H1 (cell line): Measurements from ENCODE around the gene FGD4. TPM values are rescaled to one million over a fixed set of nuclear protein-coding genes. Genes with fewer than 3 reads are reported as not detected.
A peak's percentile ranks its signal among the peaks of the same experiment; 100 is the strongest.

Experiments used
- CTCF ChIA-PET: fragments of 300-600 bp; sonication (Branson Sonifier 250); formaldehyde crosslinking; loops from one replicate; lab custom pipeline; 2021; ENCODE audit not compliant: partially characterized antibody; lab: Charles Lee
- POLR2A ChIA-PET: fragments of 300-600 bp; sonication (Branson Sonifier 250); formaldehyde crosslinking; loops from one replicate; lab custom pipeline; 2021; ENCODE audit warnings: inconsistent platforms; ENCODE audit not compliant: partially characterized antibody; lab: Charles Lee
- DNase-seq, 2 experiments: peaks; one replicate each; pipeline versions ENCODE4 v3.0.0 to v3.0.0-alpha.2; 2010 to 2022; ENCODE audit warnings: low spot score in 2 of 2, low read depth in 1 of 2, mixed read lengths in 1 of 2
- FAIRE-seq: peaks from 2 replicates; lab custom pipeline; 2011; peaks lifted over from hg19 to GRCh38; lab: Jason Lieb, UNC
- H2AFZ ChIP-seq: 2 replicates; pipeline ENCODE4 v1.8.1; 2012; ENCODE audit warnings: low read length, inconsistent platforms
- H2AK5ac ChIP-seq: 2 replicates; pipeline ENCODE4 v1.6.1; 2013; ENCODE audit warnings: low read depth, low read length
- H2BK120ac ChIP-seq: replicated peaks from 2 replicates; pipeline ENCODE3; 2013; ENCODE audit warnings: low read depth, low read length, inconsistent platforms
- H2BK12ac ChIP-seq: 2 replicates; pipeline ENCODE4 v1.6.1; 2013; ENCODE audit warnings: low read depth, low read length
- H2BK15ac ChIP-seq: 2 replicates; pipeline ENCODE4 v1.6.1; 2013; ENCODE audit warnings: low read length
- H2BK20ac ChIP-seq: 2 replicates; pipeline ENCODE4 v1.6.1; 2013; ENCODE audit warnings: low read length
- H2BK5ac ChIP-seq: 2 replicates; pipeline ENCODE4 v1.6.1; 2013; ENCODE audit warnings: low read depth, low read length
- H3K14ac ChIP-seq: 2 replicates; pipeline ENCODE4 v1.6.1; 2013; ENCODE audit warnings: inconsistent platforms; ENCODE audit not compliant: insufficient read length
- H3K18ac ChIP-seq: 2 replicates; pipeline ENCODE4 v1.6.1; 2013; ENCODE audit warnings: low read length; ENCODE audit errors: extremely low read depth
- H3K23ac ChIP-seq: 2 replicates; pipeline ENCODE4 v1.6.1; 2013; ENCODE audit warnings: inconsistent platforms; ENCODE audit not compliant: insufficient read length
- H3K23me2 ChIP-seq: 2 replicates; pipeline ENCODE4 v1.6.1; 2013; ENCODE audit warnings: low read depth, low read length
- H3K27ac ChIP-seq: 2 replicates; pipeline ENCODE4 v1.6.1; 2011; ENCODE audit warnings: low read depth, low read length, inconsistent platforms
- H3K27me3 ChIP-seq, 4 experiments: replicated peaks in 1 of 4; 1 replicate in 1 of 4; 2 replicates in 3 of 4; pipeline versions ENCODE4 v1.6.1 to v1.8.1; 2011 to 2013; ENCODE audit warnings: low read length in 3 of 4, mild to moderate bottlenecking in 3 of 4, inconsistent platforms in 2 of 4, mixed read lengths in 2 of 4, moderate library complexity in 1 of 4; ENCODE audit not compliant: control insufficient read depth in 3 of 4, insufficient read depth in 3 of 4; ENCODE audit errors: extremely low read depth in 1 of 4
- H3K36me3 ChIP-seq, 4 experiments: 2 replicates each; pipeline versions ENCODE4 v1.6.1 to v1.8.1; 2011 to 2013; ENCODE audit warnings: mild to moderate bottlenecking in 4 of 4, low read length in 3 of 4, moderate library complexity in 2 of 4, control low read depth in 1 of 4, inconsistent platforms in 1 of 4; ENCODE audit not compliant: insufficient read depth in 4 of 4, control insufficient read depth in 2 of 4
- H3K4ac ChIP-seq: replicated peaks from 2 replicates; pipeline ENCODE3; 2013; ENCODE audit warnings: low read length, low read depth, mixed read lengths, inconsistent platforms; ENCODE audit not compliant: insufficient read length
- H3K4me1 ChIP-seq, 4 experiments: replicated peaks in 1 of 4; 1 replicate in 1 of 4; 2 replicates in 3 of 4; pipeline versions ENCODE4 v1.6.1 to v1.8.1; 2011 to 2013; ENCODE audit warnings: low read length in 3 of 4, inconsistent platforms in 2 of 4, mixed read lengths in 1 of 4; ENCODE audit not compliant: insufficient read depth in 4 of 4, control insufficient read depth in 3 of 4
- H3K4me2 ChIP-seq, 2 experiments: 2 replicates each; pipeline versions ENCODE4 v1.6.1 to v1.8.1; 2011 to 2013; ENCODE audit warnings: low read depth in 2 of 2, low read length in 2 of 2, control low read depth in 1 of 2, inconsistent platforms in 1 of 2, mild to moderate bottlenecking in 1 of 2; ENCODE audit not compliant: insufficient read depth in 1 of 2
- H3K4me3 ChIP-seq, 4 experiments: fragments of 200-600, 300-600 bp in 1 of 4; sonication (generic), shearing (Covaris generic), sonication (Bioruptor Twin) in 1 of 4; 2 replicates each; pipeline versions ENCODE4 v1.5.1 to v1.8.1; 2011 to 2016; ENCODE audit warnings: low read length in 4 of 4, low read depth in 3 of 4, control low read depth in 2 of 4, inconsistent platforms in 2 of 4, mild to moderate bottlenecking in 2 of 4, mixed read lengths in 1 of 4, moderate library complexity in 1 of 4; ENCODE audit not compliant: insufficient read depth in 2 of 4; ENCODE audit errors: extremely low read depth in 1 of 4
- H3K56ac ChIP-seq: replicated peaks from 2 replicates; pipeline ENCODE3; 2013; ENCODE audit warnings: low read depth, mild to moderate bottlenecking, mixed read lengths, low read length, inconsistent platforms; ENCODE audit not compliant: insufficient read length
- H3K79me1 ChIP-seq: 2 replicates; pipeline ENCODE4 v1.6.1; 2013; ENCODE audit warnings: low read depth, low read length, control low read depth
- H3K79me2 ChIP-seq, 2 experiments: 2 replicates each; pipeline versions ENCODE4 v1.6.1 to v1.8.1; 2012 to 2013; ENCODE audit warnings: low read length in 2 of 2, mild to moderate bottlenecking in 2 of 2, inconsistent platforms in 1 of 2; ENCODE audit not compliant: insufficient read depth in 2 of 2, control insufficient read depth in 1 of 2
- H3K9ac ChIP-seq, 4 experiments: replicated peaks in 1 of 4; 1 replicate in 1 of 4; 2 replicates in 3 of 4; pipeline versions ENCODE4 v1.6.1 to v1.8.1; 2011 to 2013; ENCODE audit warnings: low read depth in 3 of 4, low read length in 3 of 4, control low read depth in 2 of 4, mild to moderate bottlenecking in 2 of 4, moderate library complexity in 2 of 4, inconsistent platforms in 1 of 4; ENCODE audit errors: extremely low read depth in 1 of 4
- H3K9me3 ChIP-seq, 2 experiments: 2 replicates each; pipeline versions ENCODE4 v1.6.1 to v1.8.1; 2012 to 2013; ENCODE audit warnings: mild to moderate bottlenecking in 2 of 2, moderate library complexity in 2 of 2, control low read depth in 1 of 2, inconsistent platforms in 1 of 2, low read depth in 1 of 2, low read length in 1 of 2, mixed read lengths in 1 of 2; ENCODE audit not compliant: insufficient read depth in 2 of 2
- H4K20me1 ChIP-seq, 2 experiments: replicated peaks in 1 of 2; 2 replicates each; pipeline versions ENCODE3 to v1.8.1; 2011 to 2013; ENCODE audit warnings: inconsistent platforms in 2 of 2, low read length in 2 of 2, mild to moderate bottlenecking in 1 of 2; ENCODE audit not compliant: insufficient read depth in 2 of 2, control insufficient read depth in 1 of 2
- H4K5ac ChIP-seq: 2 replicates; pipeline ENCODE4 v1.6.1; 2013; ENCODE audit warnings: low read length, low read depth, mixed read lengths, inconsistent platforms; ENCODE audit not compliant: insufficient read length
- H4K8ac ChIP-seq: 2 replicates; pipeline ENCODE4 v1.8.0; 2013; ENCODE audit warnings: mild to moderate bottlenecking, moderate library complexity, low read length, inconsistent platforms; ENCODE audit not compliant: insufficient read depth; ENCODE audit errors: extremely low read depth
- H4K91ac ChIP-seq: replicated peaks from 2 replicates; pipeline ENCODE3; 2013; ENCODE audit warnings: low read length, mixed read lengths, inconsistent platforms; ENCODE audit not compliant: insufficient read length
- EP300 ChIP-seq, 2 experiments: IDR thresholded peaks; 1 replicate in 1 of 2; 2 replicates in 1 of 2; pipeline ENCODE4 v1.6.1; 2011 to 2012; ENCODE audit warnings: low read depth in 2 of 2, low read length in 2 of 2, mild to moderate bottlenecking in 2 of 2, borderline replicate concordance in 1 of 2, inconsistent platforms in 1 of 2, moderate library complexity in 1 of 2
- RAD21 ChIP-seq, 2 experiments: IDR thresholded peaks in 1 of 2; conservative IDR thresholded peaks in 1 of 2; 2 replicates each; pipeline ENCODE4 v1.6.1; 2011; ENCODE audit warnings: low read depth in 2 of 2, low read length in 2 of 2, improper control_type of control experiment in 1 of 2, inconsistent platforms in 1 of 2, mild to moderate bottlenecking in 1 of 2, moderate library complexity in 1 of 2
- WGBS, 2 experiments: shearing (Covaris generic) in 1 of 2; methylation state at CpG; one replicate each; pipeline versions ENCODE4 v1.1.6 to v1.1.7; 2013 to 2015; ENCODE audit warnings: low lambda C conversion rate in 2 of 2, mixed read lengths in 2 of 2, inconsistent platforms in 1 of 2, low coverage in 1 of 2, missing lambda C conversion rate in 1 of 2; ENCODE audit not compliant: insufficient replicate concordance in 2 of 2, insufficient coverage in 1 of 2, insufficient read length in 1 of 2; ENCODE audit errors: extremely low coverage in 1 of 2, missing lambda C conversion rate in 1 of 2; 5-methylcytosine and 5-hydroxymethylcytosine counted together
- polyA plus RNA-seq, 7 experiments: library from polyadenylated mRNA; depleted of rRNA in 3 of 7; stranded (reverse) in 5 of 7; unstranded in 2 of 7; fragments of >200 nt in 5 of 7; fragments of 200-250 nt in 2 of 7; gene quantifications; 1 replicate in 5 of 7; 2 replicates in 1 of 7; 4 replicates in 1 of 7; pipeline versions ENCODE4 v1.2.1 to v1.2.3, GENCODE V29; 2011 to 2013; ENCODE audit warnings: missing spikeins in 2 of 7, mixed read lengths in 2 of 7
- total RNA-seq: library from RNA; stranded (reverse); fragmentation: NEBNext Ultra II Directional; extraction: Animal tissue kit (Norgen Biotek cat#: 25700); gene quantifications from 2 replicates; pipeline ENCODE4 v1.2.1, GENCODE V29; 2021

Gene FGD4
- total and polyA plus RNA-seq, 2 of the 8 experiments (the other 6 are each of a cell fraction or from before 2014, with no cell fraction given), result 8.5 to 48.2 TPM

GRCh38 chr12:32440120-32440865 lies 40.9 kb downstream of the FGD4 start:
- H3K79me1 ChIP-seq, result peaks cover 3% of the 10 kb centered on the region; the same call in 1 of the 2 replicates
- no peak for DNase-seq
- H3K4me2 ChIP-seq, result no peak overlapping the region
- peak overlapping the region; percentile 48; the same call in 1 of the 2 replicates for H2BK5ac ChIP-seq
- peaks cover 0 to 15% (median 6%) of the 10 kb centered on the region in 4 experiments; a peak in 5 of 7 replicates for H3K4me1 ChIP-seq
- no peaks in the 10 kb centered on the region for H3K36me3 ChIP-seq
- H3K9me3 ChIP-seq, result no peaks in the 10 kb centered on the region
- 0 out of 2 replicates have a peak overlapping the region, but pooled peaks have one; percentile 53 for H2AK5ac ChIP-seq
- H3K9ac ChIP-seq, result no peak overlapping the region
- ChIA-PET POLR2A (no interaction called here), CTCF (interaction anchor here (0.6 to 1.4 kb wide), 4 partner anchors 8 to 40 kb away, joined by 3 to 5 read pairs (median 3); no protein-coding TSS in a partner anchor)
- H3K4ac ChIP-seq, result peak overlapping the region; percentile 19
- WGBS, 2 experiments, result 94% methylated on average over 9 of the region's 9 CpGs; no CpG with 5 or more reads in 1 of the 2 experiments
- no peak overlapping the region for H2BK12ac ChIP-seq
- H3K23me2 ChIP-seq, result no peaks in the 10 kb centered on the region
- no peak overlapping the region for H2AFZ ChIP-seq
- peak overlapping the region; percentile 55 for H4K91ac ChIP-seq
- H4K20me1 ChIP-seq, result peaks cover 9 to 11% of the 10 kb centered on the region in 2 experiments
- no peak overlapping the region for H3K18ac ChIP-seq
- TF ChIP-seq EP300 (IDR thresholded peaks at IDR 0.05; ENCODE audit: borderline replicate concordance in 1 of 2, low read depth in 2 of 2, low read length in 2 of 2), result no peak
- TF ChIP-seq RAD21 (IDR thresholded peaks at IDR 0.05 in 1 of 2, conservative IDR thresholded peaks at IDR 0.05 in 1 of 2; ENCODE audit: low read depth in 2 of 2, low read length in 2 of 2), result peak; percentile 5 to 29; a peak in 2 of 4 replicates
- peaks cover 7 to 98% of the 10 kb centered on the region in 2 experiments for H3K79me2 ChIP-seq
- H4K8ac ChIP-seq, result no peak overlapping the region; the same call in 1 of the 2 replicates
- no peak overlapping the region for H3K14ac ChIP-seq
- no peak for FAIRE-seq
- H2BK20ac ChIP-seq, result no peak overlapping the region
- H3K23ac ChIP-seq, result no peak overlapping the region
- no peaks in the 10 kb centered on the region for H3K27me3 ChIP-seq
- H4K5ac ChIP-seq, result no peak overlapping the region
- no peak overlapping the region for H3K27ac ChIP-seq
- no peak overlapping the region for H3K4me3 ChIP-seq
- H2BK15ac ChIP-seq, result no peak overlapping the region
- no peak overlapping the region for H3K56ac ChIP-seq
- H2BK120ac ChIP-seq, result no peak overlapping the region
